WI38 (cell line): ENCODE measurements around the gene AGBL4.

ENCODE experiments used
- H3K4me3 ChIP-seq: 2 replicates; pipeline ENCODE4 v1.5.1; 2011; ENCODE audit warnings: low read depth, mild to moderate bottlenecking, control low read depth, low read length
- CTCF ChIP-seq: IDR thresholded peaks from 2 replicates; pipeline ENCODE4 v1.5.1; 2012; ENCODE audit warnings: low read depth, mild to moderate bottlenecking, control low read depth, low read length

Gene AGBL4

GRCh38 chr1:48675251-48675650 lies 1348.5 kb downstream of the AGBL4 start:
- no peak for TF ChIP-seq CTCF
- H3K4me3 ChIP-seq, result no peak overlapping the region

GRCh38 chr1:48674641-48675040 lies 1349.1 kb downstream of the AGBL4 start:
- no peak overlapping the region for H3K4me3 ChIP-seq
- no peak for TF ChIP-seq CTCF

GRCh38 chr1:48673332-48674105 lies 1350.2 kb downstream of the AGBL4 start:
- TF ChIP-seq CTCF, result no peak
- no peak overlapping the region for H3K4me3 ChIP-seq

GRCh38 chr1:48671578-48671977 lies 1352.2 kb downstream of the AGBL4 start:
- no peak overlapping the region for H3K4me3 ChIP-seq
- TF ChIP-seq CTCF, result no peak

- H3K4me3 ChIP-seq, result no peak overlapping the region
- no peak for TF ChIP-seq CTCF
Measured at GRCh38 chr1:48670234-48671020, 1353.3 kb downstream of the AGBL4 start.

- no peak for TF ChIP-seq CTCF
Measured at GRCh38 chr1:48668339-48668738, 1355.4 kb downstream of the AGBL4 start.

GRCh38 chr1:48667782-48668181 lies 1356.0 kb downstream of the AGBL4 start:
- no peak overlapping the region for H3K4me3 ChIP-seq
- TF ChIP-seq CTCF, result no peak

More at GRCh38 chr1:48668339-48668738, 1355.4 kb downstream of the AGBL4 start:
- no peak overlapping the region for H3K4me3 ChIP-seq
